HepG2 (cell line): Measurements from ENCODE around the gene CC2D1A.

ENCODE experiments used
- TF ChIP-seq, protein P1 (sequence below): sonication (generic); formaldehyde crosslinking; IDR thresholded peaks from 2 replicates; pipeline ENCODE4 v1.4.0; 2020; ENCODE audit warnings: missing genetic modification reagents
- TF ChIP-seq, protein P2 (sequence below): sonication (generic); formaldehyde crosslinking; IDR thresholded peaks from 2 replicates; pipeline ENCODE4 v1.5.0; 2020; ENCODE audit warnings: missing genetic modification reagents, mild to moderate bottlenecking, borderline replicate concordance

DNA sequence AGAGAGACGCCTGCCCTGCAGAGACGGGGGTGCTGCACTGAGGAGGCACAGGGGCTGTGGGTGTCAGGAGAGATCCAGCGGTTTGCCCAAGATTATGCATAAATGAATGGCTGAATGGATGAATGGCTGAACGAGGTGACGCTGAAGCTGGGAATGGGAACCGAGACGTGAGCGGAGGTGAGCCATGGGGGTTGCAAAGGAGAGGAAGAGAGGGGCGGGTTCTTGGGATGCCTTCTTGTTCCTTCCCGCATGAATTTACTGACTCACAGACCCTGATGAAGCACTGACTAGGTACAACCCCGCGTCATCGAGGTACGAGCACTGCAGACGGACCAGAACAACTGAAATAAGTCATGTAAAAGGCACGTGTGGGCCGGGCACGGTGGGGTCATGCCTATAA, 63.0 kb downstream of the CC2D1A start:
- TF ChIP-seq, protein P1, sequence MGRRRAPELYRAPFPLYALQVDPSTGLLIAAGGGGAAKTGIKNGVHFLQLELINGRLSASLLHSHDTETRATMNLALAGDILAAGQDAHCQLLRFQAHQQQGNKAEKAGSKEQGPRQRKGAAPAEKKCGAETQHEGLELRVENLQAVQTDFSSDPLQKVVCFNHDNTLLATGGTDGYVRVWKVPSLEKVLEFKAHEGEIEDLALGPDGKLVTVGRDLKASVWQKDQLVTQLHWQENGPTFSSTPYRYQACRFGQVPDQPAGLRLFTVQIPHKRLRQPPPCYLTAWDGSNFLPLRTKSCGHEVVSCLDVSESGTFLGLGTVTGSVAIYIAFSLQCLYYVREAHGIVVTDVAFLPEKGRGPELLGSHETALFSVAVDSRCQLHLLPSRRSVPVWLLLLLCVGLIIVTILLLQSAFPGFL = no peak
- TF ChIP-seq, protein P2, sequence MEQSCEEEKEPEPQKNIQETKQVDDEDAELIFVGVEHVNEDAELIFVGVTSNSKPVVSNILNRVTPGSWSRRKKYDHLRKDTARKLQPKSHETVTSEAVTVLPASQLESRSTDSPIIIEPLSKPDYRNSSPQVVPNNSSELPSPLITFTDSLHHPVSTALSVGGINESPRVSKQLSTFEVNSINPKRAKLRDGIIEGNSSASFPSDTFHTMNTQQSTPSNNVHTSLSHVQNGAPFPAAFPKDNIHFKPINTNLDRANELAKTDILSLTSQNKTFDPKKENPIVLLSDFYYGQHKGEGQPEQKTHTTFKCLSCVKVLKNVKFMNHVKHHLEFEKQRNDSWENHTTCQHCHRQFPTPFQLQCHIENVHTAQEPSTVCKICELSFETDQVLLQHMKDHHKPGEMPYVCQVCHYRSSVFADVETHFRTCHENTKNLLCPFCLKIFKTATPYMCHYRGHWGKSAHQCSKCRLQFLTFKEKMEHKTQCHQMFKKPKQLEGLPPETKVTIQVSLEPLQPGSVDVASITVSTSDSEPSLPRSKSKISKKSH = no peak
